Lower lobe of right lung (tissue), 2 donors: Measurements from ENCODE around the gene ANKRD44. TPM values are rescaled to one million over a fixed set of nuclear protein-coding genes. Genes with fewer than 3 reads are reported as not detected.
A peak's percentile ranks its signal among the peaks of the same experiment; 100 is the strongest.

ENCODE experiments used
- ATAC-seq, 2 donors: fragments of 200-7000 bp; cut with Tn5 transposase; one replicate each; pipeline ENCODE4 v1.9.1; 2020 to 2022; ENCODE audit warnings: mild to moderate bottlenecking in 2 of 2, moderate library complexity in 2 of 2
- DNase-seq: peaks from one replicate; pipeline ENCODE4 v3.0.0-alpha.2; 2020
- H3K27ac ChIP-seq: fragments of 200-600 bp; one replicate; pipeline ENCODE4 v1.8.0; 2022
- H3K27me3 ChIP-seq: fragments of 200-600 bp; one replicate; pipeline ENCODE4 v1.8.0; 2022; ENCODE audit warnings: low read depth
- H3K36me3 ChIP-seq: fragments of 200-600 bp; one replicate; pipeline ENCODE4 v1.8.0; 2022; ENCODE audit warnings: mild to moderate bottlenecking
- H3K4me1 ChIP-seq: fragments of 200-600 bp; one replicate; pipeline ENCODE4 v1.8.0; 2022
- H3K4me3 ChIP-seq: fragments of 200-600 bp; one replicate; pipeline ENCODE4 v1.8.0; 2022; ENCODE audit warnings: mild to moderate bottlenecking
- H3K9me3 ChIP-seq: fragments of 200-600 bp; one replicate; pipeline ENCODE4 v1.8.0; 2022
- intact Hi-C: fragments of 100-400 bp; cut with DNase I; formaldehyde crosslinking; loops from one replicate; pipeline ENCODE4 v1.11.0; 2022
- total RNA-seq: library from RNA; stranded (reverse); fragmentation: NEBNext Ultra II Directional; extraction: Animal tissue kit (Norgen Biotek cat#: 25700); gene quantifications from one replicate; pipeline ENCODE4 v1.2.1, GENCODE V29; 2021
- TF ChIP-seq, protein P1 (sequence below): fragments of 200-600 bp; IDR thresholded peaks from one replicate; pipeline ENCODE4 v1.8.0; 2022; ENCODE audit warnings: antibody characterized with exemption, mild to moderate bottlenecking
- donor health status: DM: no; HTN: yes; CAD: no; lungs with severe emphysema.

Gene ANKRD44
- total RNA-seq, 1 donor from 2014 or later: 58.7 TPM

DNA sequence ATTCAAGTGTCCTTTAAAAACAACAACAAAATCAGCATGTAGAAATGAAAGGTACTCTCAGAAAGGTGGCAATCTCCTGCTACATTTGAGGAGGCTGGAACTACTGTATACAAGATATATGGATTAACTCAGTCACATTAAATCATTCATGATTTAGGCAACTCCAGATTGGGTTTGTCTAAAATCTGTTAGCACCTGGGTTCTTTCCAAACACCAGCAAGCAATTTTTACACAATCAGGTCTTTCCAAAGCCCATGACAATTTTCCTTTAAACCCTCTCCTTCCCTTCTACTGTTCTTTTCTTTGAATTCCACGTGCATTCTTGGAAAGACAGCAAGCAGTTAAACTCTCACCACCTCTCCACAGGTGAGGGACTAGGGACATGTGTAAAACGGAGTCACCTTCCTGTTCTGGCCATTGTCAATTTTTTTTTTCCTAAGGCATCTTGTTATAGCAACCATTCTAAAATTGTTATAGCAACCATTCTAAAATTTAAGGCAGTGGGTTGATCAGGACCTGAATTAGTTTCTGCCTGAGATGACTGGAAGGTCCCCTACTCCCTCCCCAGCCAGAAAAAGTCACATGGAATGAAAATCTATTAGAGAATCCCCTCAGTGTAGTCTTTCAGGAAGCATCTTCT, 113.9 kb downstream of the ANKRD44 start:
- no peaks in the 10 kb centered on the region for H3K9me3 ChIP-seq
- H3K4me1 ChIP-seq: peaks cover 78% of the 10 kb centered on the region
- no peaks in the 10 kb centered on the region for H3K27me3 ChIP-seq
- ATAC-seq (peak in 1 of 2 donors; percentile 63), DNase-seq (no peak)
- H3K36me3 ChIP-seq: no peaks in the 10 kb centered on the region
- TF ChIP-seq, protein P1, sequence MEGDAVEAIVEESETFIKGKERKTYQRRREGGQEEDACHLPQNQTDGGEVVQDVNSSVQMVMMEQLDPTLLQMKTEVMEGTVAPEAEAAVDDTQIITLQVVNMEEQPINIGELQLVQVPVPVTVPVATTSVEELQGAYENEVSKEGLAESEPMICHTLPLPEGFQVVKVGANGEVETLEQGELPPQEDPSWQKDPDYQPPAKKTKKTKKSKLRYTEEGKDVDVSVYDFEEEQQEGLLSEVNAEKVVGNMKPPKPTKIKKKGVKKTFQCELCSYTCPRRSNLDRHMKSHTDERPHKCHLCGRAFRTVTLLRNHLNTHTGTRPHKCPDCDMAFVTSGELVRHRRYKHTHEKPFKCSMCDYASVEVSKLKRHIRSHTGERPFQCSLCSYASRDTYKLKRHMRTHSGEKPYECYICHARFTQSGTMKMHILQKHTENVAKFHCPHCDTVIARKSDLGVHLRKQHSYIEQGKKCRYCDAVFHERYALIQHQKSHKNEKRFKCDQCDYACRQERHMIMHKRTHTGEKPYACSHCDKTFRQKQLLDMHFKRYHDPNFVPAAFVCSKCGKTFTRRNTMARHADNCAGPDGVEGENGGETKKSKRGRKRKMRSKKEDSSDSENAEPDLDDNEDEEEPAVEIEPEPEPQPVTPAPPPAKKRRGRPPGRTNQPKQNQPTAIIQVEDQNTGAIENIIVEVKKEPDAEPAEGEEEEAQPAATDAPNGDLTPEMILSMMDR: no peak
- H3K4me3 ChIP-seq: no peak overlapping the region
- peak overlapping the region; percentile 4 for H3K27ac ChIP-seq
- intact Hi-C loops: loop anchor here (5.0 kb wide), 1 partner anchor 111 kb away; no protein-coding TSS in a partner anchor

GRCh38 chr2:197195518-197195917, 115.1 kb downstream of the ANKRD44 start:
- TF ChIP-seq, protein P1: no peak
- ATAC-seq: no peak
- DNase-seq: no peak
- Histone ChIP-seq H3K27ac (no peak overlapping the region), H3K36me3 (no peaks in the 10 kb centered on the region), H3K4me1 (peaks cover 75% of the 10 kb centered on the region), H3K27me3 (no peaks in the 10 kb centered on the region), H3K9me3 (no peaks in the 10 kb centered on the region), H3K4me3 (no peak overlapping the region)
- intact Hi-C loops: loop anchor here (5.0 kb wide), 1 partner anchor 112 kb away; no protein-coding TSS in a partner anchor

DNA sequence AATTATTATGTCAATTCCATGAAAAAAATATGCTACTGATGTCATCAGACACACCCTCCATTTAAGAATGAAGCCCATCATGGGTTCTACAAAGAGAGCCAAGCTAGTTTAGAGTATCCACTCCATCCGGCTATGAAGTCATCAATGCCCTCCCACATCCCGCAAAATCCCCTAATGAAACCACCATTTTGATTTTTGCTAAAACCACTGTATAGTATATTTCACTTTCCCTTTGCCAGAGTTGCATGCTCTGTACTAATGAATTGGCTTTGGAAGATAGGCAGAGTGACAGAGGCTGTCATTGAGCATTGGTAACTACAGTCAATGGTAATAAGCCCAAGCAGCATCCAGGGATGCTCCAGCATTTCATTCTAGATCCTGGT, 118.6 kb downstream of the ANKRD44 start:
- Histone ChIP-seq H3K27ac (no peak overlapping the region), H3K9me3 (no peaks in the 10 kb centered on the region), H3K4me1 (peaks cover 49% of the 10 kb centered on the region), H3K36me3 (no peaks in the 10 kb centered on the region), H3K4me3 (no peak overlapping the region), H3K27me3 (no peaks in the 10 kb centered on the region)
- ATAC-seq (peak in 1 of 2 donors; percentile 47), DNase-seq (no peak)
- TF ChIP-seq, protein P1: no peak
- intact Hi-C loops: no loop called here

GRCh38 chr2:197191177-197191939, 119.2 kb downstream of the ANKRD44 start:
- TF ChIP-seq, protein P1: peak; percentile 70
- intact Hi-C loops: no loop called here
- peak; percentile 68 to 81 for ATAC-seq

DNA sequence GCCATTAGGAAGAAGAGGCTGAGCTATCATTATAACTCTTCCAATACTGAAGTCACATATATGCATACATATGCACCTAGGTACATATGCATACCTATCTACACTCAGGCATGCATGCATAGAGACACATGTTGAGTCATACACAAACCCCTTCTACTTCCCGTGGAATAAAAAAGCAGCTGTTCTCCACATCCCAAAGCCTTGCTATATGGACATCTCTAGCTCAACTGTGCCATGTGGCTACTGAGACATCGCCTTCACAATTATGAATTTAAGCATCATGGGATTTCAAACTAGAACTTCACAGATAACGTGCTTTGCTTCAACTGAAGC, 120.5 kb downstream of the ANKRD44 start:
- H3K9me3 ChIP-seq: no peaks in the 10 kb centered on the region
- intact Hi-C loops: no loop called here
- ATAC-seq: no peak

More at GRCh38 chr2:197191177-197191939, 119.2 kb downstream of the ANKRD44 start:
- H3K27me3 ChIP-seq: no peaks in the 10 kb centered on the region
- no peaks in the 10 kb centered on the region for H3K9me3 ChIP-seq
- H3K27ac ChIP-seq: no peak overlapping the region
- no peak overlapping the region for H3K4me3 ChIP-seq
- H3K4me1 ChIP-seq: peaks cover 43% of the 10 kb centered on the region
- H3K36me3 ChIP-seq: no peaks in the 10 kb centered on the region
- no peak for DNase-seq

More for the DNA sequence above, 120.5 kb downstream of the ANKRD44 start:
- no peak overlapping the region for H3K27ac ChIP-seq
- no peaks in the 10 kb centered on the region for H3K27me3 ChIP-seq
- TF ChIP-seq, protein P1: no peak
- no peak overlapping the region for H3K4me3 ChIP-seq
- H3K4me1 ChIP-seq: peaks cover 39% of the 10 kb centered on the region
- H3K36me3 ChIP-seq: no peaks in the 10 kb centered on the region
- no peak for DNase-seq
